ENCODE measurements around the gene EMC8.

EMC8 gene

DNA sequence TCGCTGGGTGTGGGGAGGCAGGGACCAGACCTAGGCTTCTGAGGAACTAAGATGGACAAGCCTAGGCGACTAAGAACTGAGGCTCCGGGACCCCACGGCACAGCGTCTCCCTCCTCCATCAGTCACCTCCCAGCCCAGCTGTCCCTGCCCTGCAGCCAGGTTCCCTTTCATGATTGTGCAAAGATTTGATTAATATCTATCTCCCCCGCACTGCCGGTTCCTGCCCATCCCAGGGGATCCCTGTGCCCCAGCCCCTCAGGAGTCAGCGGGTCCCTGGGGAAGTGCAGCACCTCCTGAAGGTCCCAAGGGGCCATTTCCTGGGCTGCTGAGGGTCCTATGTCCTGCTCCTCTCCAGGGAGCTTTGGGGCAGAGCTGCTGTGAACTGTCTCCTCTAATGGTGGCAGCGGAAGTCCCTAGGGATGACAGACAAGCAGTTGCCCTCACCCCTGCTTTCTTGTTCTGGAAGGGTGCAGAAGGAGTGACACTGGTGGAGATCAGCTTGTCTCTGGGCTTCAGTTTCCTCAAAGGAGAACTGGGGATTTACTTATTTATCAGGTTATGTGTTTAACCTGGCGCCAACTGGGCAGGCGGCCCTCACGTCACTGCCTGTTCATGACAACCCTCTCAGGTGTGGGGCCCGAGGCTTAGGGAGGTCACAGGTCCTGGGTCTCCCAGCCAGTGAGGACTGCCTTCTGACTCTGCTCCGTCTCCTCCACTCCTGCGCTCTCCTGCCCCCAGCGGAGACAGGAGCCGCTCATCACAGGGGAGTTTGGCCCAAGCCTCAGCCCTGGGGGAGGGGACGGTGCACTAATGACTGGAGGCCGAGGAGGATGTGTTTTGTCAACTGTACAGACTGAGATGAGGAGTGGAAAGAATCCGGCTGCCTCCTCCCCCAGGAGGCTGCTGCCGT lies 46.6 kb downstream of the EMC8 start:
- DNase-seq = no peak

DNA sequence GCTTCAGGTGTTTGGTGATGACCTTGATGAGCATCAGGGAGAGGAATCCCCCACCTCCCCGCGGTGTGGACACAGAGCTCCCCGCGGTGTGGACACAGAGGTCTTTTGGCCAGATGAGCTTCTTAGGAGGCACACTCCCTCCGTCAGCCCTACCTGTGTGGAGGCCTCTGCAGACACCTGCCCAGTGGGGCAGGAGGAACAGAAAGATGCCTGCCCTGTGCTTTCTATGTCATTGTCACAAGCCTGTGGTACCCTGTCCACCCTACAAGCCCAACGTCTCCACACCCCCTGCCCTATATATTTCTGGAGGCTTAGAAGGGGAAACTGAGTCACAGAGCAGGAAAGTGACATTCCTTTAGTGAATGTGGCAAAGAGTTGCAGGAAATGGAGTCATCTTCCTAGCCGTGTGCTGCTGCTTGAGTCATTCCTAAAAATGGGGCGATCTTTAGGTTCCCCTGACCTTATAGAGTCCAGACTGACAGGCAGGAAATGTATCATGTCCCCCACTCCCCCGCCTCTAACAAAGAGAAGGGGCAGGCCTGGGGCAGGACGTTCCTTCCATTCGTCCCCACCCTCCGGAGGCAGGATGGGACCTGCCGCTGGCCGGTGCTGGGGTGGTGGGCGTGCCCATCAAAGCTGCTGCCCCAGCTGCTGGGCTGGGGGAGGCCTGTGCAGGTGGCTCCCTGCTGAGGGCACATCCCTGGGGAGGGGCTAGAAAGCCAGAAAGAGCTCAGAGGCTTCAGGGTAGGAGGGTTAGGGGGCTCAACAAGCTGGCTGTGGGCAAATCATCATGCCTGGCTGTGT lies 47.4 kb downstream of the EMC8 start:
- DNase-seq = no peak

DNA sequence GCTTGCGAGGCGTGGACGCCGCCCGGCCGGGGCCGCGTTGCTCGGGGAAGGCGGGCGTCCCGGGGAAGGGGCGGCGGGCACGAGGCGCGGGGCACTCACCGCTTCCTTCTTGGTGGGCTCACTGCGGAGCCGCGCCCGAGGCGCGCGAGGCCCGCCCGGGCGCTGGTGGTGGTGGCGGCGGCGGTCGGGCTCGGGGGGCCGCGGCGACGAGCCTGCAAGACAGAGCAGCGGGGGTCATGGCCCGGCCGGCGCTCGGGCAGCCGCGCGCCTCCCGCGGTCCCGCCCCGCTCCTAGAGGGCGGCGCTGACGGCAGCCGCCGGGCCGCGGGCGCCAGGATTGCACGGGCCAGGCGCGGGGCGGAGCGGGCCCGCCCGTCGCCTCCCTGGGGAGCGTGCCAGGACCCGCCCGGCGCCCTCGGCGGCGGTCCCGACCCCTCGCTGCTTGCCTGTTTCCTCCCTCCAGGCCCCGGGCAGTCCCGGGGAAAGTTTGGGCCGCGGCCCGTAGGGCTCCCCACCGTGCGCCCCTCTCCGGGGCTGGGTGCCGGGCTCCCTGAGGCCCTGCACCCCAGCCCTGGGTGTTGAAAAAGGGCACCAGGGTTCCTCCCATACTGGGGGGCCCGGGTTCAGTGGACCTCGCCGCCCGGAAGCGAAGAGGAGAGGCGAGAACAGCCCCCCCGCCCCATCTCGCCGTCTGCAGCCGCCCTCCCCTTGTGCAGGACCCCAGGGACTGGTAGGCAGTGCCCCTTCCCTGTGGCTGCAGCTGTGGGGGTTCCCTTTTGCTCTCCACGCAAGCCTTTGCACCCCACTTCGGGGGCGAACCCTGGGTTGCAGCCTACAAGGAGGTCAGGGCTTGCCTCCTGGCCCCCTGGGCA lies 48.3 kb downstream of the EMC8 start, which contains the start of gene C16orf74:
C16orf74 (minus strand) TSS at position 270 of the 871 bp plus-strand sequence. CDS start 15,879 bp downstream, outside the sequence.
- DNase-seq = no peak

DNA sequence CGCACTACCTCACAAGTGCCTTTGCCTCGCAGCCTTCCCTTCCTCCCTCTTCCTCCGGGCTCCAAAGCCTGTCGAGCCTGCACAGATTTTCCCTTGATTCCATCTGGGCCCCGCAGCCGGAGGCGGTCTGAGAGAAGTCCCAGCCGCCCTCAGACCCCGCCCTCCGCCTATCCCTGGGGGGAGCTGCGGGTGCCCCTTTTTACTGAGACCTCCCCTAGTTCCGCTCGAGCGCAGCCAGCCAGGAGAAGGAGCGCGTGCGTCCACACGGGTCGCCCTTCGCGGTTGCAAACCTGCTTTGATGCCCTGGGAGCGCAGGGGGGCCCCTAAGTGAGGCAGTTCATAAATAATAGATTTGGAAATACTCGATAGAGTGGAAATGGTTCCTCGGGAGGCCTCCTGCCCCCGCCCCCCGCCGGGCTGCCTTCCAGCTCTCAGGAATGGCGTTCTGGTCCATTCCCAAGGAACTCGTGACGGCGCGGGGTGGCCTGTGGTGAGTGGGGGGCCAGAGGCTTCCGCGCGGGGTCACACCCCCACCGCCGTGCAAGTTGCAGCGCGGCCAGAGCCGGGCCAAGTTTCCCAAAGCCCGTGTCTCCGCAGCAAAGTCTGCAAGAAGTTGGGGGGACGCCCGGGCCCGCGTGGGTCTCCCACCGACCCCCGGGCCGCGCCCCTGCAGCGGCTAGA lies 49.1 kb downstream of the EMC8 start:
- DNase-seq = no peak

DNA sequence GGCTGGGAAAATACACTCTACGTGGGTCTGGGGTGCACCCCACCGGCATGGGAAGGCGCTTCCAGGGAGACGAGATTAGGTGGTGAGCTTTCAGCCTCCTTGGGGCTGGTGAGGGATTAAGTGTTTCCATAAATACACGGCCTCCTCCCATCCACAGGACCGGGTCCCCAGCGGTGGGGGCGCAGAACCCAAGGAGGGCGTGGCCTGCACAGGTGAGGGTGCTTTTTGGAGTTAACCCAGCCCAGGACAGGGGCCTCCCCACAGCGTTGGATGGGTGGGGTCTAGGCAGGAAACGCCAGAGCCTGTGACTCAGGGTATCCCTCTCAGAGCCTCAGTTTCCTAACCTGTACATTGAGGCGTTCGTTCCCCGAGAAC lies 49.6 kb downstream of the EMC8 start:
- DNase-seq = no peak

DNA sequence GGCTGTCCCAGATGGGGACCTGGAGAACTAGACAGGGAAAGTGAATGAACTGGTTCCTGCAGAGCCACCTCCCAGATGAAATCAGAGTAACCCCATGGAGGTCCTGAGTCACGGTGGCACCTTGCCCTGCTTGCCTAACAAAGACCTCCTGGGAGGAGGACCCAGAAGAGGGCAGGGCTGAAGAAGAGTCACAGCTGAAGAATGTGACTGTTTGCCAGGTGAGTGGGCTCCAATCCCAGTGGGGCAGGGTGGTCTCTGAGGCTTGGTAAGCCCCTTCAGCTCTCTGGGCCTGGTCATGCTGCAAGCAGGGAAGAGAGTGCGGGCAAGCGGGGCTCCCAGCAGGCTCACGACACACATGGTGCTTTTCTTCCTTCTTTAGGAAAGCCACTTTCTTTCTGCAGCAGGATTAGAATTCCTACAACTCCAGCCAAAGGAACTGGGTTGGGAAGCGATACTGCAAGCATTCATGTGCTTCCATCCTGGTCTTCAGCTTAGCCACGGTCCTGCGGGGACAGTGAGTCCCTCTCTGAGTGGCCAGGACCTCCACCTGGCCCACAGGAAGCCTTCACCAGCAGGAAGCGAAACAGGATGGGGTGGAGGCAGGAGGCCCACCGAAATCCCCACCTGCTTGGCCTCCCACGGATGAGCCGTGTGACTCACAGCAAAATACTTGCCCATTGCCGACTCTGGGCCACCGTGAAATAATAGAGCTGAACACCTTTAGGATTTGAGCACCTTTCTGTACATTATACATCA lies 52.7 kb downstream of the EMC8 start:
- DNase-seq = no peak

DNA sequence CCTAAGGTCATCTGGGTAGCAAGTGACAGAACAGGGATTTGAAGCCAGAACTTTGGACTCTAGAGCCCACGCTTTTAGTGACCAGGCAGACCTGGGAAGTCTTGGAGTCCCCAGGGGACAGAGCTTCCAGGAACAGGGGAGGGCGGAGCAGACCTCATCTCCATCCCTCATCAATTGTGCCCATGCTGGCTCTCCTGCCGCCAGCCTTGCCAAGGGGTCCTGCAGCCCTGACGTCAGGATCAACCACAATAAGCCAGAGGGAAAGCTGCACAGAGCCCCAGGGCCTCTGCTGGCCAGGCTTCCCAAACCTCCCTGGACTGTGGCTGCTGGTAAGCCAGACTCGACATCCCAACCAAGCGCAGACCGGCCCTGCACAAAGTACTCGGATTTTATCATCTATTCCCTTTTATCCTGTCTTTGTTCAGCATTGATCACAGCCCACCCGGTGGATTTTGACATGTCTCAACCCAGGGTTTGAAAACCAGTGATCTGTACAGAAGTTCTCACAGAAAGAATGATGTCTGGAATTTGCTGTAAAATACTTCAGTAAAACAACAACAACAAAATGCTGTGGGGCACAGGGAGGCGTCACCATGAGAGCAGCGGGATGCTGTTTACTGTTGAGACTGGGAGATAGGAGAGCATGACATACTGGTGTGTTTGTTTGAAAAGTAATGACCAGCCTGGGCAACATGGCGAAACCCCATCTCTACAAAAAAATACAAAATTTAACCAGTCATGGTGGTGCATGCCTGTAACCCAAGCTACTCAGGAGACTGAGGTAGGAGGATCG lies 60.2 kb downstream of the EMC8 start:
- DNase-seq = no peak

DNA sequence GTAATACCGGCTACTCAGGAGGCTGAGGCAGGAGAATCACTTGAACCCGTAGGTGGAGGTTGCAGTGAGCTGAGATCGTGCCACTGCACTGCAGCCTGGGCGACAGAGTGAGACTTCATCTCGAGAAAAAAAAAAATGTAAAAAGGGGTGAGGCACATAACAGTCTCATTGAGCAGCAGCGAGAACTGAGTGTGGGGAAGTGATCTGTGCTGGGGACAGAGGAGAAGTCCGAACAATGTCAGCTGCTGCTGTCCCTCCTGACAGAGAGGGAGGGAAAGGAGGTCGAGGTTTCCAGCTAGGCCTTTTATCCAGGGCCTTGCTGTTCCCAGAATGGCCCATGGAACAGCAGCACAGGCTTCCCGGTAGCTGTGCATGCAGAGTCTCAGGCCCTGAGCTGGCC lies 62.4 kb downstream of the EMC8 start:
- DNase-seq = no peak

DNA sequence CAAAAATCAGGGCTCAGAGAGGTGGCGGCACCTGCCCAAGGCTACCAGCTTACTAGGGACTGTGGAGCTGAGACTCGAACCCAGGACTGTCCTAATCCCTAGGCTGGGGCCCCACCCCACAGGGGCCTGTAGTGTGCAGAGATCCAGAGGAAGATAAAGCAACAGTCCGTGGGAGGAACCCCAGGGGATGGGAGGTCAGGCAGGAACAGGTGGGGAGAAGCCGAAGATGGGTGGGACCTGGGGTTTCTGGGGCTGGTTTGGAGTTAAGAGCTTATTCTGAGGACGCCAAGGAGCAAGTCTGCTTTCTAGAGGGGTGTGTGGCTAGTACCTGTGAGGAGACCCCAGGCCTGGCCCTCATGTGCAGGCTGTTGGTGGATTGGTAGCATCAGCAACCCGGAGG lies 63.4 kb downstream of the EMC8 start:
- DNase-seq = no peak

DNA sequence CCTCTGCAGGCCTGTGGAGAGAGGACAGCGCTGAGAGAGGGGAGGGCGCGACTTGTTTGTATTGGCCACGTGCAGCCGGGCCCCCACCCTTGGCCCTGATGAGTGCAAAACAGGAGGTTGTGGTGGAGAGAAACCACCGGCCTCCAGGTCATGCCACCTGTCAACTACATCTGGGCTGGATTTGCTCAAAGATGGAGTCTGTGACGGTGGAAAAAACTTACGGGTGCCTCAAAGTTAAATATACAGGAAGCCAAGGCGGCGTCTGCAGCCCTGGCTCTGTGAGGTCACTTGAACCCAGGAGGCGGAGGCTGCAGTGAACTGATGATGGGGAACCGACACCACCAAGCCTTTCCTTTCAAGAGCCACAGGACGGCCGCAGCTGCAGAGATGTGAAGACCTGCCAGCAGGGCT lies 64.1 kb downstream of the EMC8 start:
- no peak for DNase-seq

DNA sequence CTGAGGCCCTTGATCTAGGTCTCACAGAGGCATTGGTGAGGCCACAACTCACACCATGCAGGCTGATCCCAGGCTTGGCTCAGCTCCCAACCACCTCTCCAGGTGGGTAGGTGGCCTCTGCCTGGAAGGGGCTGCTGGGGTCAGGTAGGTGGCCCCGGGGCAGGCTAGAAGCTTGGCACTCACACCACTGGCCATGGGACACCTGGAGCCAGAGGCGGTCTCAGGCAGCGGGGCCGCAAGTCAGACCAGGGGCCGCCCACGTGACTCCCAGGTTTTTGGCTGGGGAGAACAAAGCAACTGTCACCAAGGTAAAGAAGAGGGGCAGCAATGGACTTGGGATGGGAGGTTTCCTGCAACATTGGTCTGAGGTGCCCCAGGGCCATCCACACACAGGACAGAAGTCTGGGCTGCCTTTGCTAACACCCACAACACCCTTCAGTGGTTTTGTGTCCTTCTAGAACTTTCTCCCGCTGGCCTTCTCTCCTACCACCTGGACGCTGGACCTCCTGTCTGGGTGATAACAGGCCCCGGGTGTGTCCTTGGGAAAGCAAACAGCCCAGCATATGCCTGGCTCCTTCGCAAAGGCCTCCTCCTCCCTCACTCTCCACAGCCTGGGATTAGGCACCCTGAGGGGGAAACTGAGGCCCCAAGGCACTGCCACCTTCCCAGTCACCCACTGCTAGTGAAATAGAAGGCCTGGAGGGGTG lies 64.9 kb downstream of the EMC8 start:
- no peak for DNase-seq

DNA sequence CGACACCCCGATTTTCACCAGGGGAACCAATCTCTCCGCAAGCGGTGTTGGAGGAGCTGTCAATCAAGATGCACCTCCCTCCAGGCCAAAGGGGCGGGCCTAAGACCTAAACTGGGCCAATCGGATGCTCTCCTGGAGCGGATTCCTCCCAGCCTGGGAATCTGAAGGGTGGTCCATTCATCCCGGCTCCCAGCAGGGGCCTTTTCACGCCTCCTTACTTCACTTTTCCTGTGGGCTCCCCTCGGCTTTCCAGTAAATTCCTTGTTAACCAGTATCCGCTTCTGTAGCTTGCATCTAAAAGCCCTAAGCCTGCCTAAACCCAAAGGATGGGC lies 65.5 kb downstream of the EMC8 start:
- no peak for DNase-seq

DNA sequence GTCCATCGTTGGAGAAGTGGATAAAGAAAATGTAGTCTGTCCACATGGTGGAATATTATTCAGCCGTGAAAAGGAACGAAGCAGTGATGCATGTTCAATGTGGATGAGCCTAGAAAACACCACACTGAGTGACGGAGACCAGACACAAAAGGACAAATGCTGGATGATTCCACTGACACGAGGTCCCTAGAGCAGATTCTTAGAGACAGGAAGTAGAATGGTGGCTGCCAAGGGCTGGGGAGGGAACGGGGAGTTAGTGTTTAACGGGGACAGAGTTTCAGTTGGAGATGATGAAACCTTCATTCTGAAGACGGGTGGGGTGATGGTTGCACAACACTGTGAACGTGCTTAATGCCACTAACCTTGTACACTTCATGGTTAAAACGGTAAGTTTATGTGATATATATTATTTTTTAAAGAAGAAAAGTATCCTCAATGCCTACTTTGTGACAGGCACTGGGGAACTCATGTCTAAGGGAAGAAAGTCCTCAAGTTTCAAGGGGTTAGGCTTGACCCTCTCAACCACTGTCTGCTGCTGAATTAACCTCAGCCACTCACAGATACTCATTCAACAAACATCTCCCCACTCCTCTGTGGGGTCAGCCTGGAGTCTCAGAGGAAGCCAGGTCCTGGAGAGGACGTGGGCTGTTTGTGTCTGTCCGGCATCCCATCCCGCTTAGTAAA lies 66.0 kb downstream of the EMC8 start:
- no peak for DNase-seq

DNA sequence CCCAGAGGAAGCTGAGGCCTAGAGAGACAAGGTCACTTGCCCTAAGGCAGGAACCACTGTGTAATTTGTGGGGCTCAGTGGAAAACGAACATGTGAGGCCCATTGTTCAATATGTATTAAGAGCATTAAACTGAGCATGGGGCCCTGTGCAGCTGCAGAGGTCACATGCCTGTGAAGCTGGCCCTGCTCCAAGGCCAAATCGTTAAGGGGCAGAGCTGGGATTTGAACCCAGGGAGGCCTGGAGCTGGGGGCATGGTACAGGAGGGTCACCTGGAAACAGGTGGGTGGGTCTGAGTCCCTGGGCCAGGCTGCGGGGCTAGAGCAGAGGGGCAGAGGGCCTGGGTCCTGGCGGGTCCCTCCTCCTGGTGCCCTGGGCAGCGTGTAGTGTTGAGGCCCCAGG lies 68.2 kb downstream of the EMC8 start:
- DNase-seq = no peak

DNA sequence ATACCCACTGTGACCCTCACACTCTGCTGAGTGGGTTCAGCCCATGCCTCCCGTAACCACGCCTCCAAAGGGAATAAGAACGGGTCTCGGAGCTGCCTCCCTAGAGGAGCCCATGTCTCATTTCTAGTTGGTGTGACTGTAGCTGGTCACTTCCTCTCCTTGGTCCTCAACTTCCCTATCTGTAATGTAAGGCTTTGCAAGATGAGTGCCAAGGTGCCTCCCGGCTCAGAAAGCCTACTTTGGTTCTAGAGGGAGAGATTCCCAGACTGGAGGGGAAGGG lies 69.2 kb downstream of the EMC8 start:
- no peak for DNase-seq

DNA sequence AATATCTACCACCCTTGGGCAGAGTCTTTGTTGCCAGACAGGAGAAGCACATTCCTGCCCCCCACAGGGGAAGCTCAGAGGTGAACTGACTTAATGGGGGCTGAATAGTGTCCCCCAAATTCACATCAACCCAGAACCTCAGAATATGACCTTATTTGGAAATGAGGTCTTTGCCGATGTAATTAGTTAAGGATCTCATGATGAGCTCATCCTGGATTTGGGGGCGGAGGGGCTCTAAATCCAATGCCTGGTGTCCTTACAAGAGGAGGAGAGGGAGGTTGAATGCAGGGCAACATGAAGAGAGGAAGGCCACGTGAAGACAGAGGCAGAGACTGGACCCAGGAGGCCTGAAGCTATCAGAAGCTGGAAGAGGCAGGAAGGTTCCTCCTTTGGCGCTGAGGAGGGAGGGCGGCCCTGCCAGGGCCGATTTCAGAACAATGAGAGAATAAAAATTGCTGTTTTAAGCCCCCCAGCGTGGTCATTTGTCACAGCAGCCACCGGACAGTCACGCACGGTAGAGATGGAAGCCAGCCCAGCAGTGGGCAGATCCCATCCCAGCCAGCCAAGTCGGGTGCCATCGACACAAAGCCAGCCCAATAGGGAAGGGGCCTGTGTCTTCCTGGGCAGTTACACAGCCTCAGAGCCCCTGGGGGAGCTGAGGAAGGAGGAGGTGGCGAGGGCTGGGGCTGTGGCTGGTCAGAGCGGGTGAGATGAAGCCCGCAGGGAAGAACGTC lies 69.7 kb downstream of the EMC8 start:
- DNase-seq = no peak

DNA sequence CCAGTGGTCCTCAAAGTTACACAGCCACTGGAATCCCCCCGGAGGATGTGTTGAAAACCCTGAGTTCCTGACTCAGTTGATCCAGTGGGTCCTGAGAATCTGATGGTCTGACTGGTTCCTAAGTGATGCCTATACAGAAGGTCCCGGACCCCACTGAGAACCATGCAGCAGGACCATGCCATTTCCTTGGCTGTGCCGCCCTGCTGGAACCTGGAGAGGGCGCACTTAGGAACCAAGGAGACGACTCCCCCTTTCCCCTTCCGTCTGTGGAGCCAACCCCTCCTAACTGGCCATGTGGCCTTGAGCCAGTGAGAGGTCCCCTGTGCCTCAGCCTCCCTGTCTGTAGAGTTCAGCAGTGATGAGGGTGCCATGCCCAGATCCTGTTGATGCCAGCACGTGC lies 70.5 kb downstream of the EMC8 start:
- DNase-seq = no peak
